HG03571 (cell line): ENCODE results near the gene SYNPO2.

Experiments
- ATAC-seq: cut with Tn5 transposase; IDR thresholded peaks from one replicate; pipeline ENCODE4 v1.9.1; 2021; ENCODE audit not compliant: unreplicated experiment

The SYNPO2 gene

GRCh38 chr4:119103263-119103662 is 214.6 kb downstream of the SYNPO2 start:
- no peak for ATAC-seq

DNA sequence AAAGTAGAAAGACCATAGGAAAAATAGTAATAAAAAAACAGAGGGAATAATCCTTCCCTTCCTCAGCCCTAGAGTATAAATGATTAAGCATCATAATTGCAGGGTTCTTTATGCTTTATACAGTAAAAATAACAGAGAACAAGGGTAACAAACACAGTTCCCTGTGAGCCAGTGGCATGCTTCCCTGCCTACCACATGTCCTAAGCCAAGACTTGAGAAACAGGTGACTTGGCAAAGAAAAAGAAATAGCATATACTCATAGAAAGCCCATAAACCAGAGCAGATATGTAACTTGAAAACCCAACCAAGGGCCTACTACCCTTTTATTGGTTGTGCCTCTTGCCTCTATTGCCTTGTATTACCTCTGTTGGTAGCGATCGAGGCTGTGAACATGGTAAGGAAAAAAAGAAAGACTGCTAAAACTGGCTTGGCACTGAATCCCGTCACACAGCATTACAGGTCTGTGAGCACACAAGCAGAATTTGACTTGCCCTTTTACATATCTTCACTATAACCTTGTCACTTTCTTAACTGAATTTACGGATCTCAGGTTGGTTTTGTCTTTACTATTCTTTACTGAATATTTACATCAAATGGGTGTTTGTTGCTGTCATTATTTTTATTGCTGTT is 216.1 kb downstream of the SYNPO2 start:
- no peak for ATAC-seq

DNA sequence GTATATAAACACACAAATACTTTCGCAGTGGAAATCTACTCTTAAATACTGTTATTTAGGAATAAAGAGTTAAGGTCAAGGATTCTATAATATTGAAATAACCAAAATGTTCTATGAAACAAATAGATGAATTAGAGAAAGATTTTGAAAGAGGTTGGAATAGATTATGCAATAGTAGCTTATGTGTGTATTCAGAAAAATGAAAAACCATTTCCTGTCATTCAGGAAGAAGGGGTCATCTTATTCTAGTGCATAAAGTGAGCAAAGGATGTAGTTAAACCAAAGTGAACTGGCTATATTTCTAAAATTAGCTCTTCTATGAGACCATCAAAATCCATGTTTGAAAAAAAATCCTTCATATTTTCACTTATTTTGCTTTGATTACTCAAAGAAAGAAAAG is 217.0 kb downstream of the SYNPO2 start:
- no peak for ATAC-seq

- ATAC-seq, result no peak
These were observed 217.7 kb downstream of the SYNPO2 start for GRCh38 chr4:119106036-119107000.

DNA sequence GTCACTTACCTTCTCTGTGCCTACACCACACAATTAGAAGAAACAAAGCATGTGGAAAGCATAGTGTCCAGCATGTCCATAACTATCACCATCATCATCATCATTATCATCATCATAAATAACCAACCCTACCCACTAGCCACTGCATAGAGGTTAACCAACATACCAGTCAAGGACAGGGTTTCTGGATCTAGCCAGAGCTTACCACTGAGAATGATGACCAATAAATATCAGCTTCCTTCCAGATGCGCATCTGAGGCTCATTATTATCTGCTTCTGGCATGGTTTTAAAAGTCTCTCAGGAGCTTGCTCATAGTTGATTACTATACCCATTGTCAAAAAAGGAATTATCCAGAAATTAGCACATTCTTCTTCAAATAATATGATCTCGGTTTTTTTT is 221.5 kb downstream of the SYNPO2 start:
- no peak for ATAC-seq
